DND-41 (cell line): ENCODE data around the gene RELCH.

ENCODE experiments used
- EZH2 ChIP-seq: IDR thresholded peaks from 3 replicates; pipeline ENCODE4 v1.6.1; 2012; ENCODE audit warnings: borderline replicate concordance, low read depth, mild to moderate bottlenecking, moderate library complexity, low read length, inconsistent platforms; ENCODE audit not compliant: severe bottlenecking
- TF ChIP-seq, protein P1 (sequence below): IDR thresholded peaks from 2 replicates; pipeline ENCODE4 v1.5.1; 2012; ENCODE audit warnings: borderline replicate concordance, low read length, moderate library complexity, mild to moderate bottlenecking; ENCODE audit not compliant: poor library complexity, severe bottlenecking; ENCODE audit errors: extremely low read depth

DNA sequence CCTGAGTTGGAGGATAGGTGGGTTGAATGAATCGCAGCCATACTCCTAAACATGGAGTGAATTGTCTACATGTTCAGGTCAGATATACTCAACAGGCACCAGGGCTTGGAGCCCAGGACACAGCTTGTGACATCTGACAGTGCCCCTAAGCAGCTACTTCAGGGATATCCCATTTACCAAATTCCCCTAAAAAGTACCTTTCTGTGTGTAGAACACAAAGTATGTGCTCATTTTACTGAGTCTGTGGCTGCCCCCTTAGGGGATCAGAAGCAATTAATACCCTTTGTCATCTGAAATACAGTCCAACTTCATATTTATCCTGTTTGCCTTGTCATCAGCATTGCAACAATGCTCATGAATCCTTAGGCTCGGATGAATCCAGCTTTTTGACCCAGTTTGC lies 158.9 kb downstream of the RELCH start:
- TF ChIP-seq, protein P1, sequence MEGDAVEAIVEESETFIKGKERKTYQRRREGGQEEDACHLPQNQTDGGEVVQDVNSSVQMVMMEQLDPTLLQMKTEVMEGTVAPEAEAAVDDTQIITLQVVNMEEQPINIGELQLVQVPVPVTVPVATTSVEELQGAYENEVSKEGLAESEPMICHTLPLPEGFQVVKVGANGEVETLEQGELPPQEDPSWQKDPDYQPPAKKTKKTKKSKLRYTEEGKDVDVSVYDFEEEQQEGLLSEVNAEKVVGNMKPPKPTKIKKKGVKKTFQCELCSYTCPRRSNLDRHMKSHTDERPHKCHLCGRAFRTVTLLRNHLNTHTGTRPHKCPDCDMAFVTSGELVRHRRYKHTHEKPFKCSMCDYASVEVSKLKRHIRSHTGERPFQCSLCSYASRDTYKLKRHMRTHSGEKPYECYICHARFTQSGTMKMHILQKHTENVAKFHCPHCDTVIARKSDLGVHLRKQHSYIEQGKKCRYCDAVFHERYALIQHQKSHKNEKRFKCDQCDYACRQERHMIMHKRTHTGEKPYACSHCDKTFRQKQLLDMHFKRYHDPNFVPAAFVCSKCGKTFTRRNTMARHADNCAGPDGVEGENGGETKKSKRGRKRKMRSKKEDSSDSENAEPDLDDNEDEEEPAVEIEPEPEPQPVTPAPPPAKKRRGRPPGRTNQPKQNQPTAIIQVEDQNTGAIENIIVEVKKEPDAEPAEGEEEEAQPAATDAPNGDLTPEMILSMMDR = no peak
- TF ChIP-seq EZH2 = no peak
